ENCODE results near the gene SLC41A1.
A peak's percentile ranks its signal among the peaks of the same experiment; 100 is the strongest.

Gene SLC41A1

DNA sequence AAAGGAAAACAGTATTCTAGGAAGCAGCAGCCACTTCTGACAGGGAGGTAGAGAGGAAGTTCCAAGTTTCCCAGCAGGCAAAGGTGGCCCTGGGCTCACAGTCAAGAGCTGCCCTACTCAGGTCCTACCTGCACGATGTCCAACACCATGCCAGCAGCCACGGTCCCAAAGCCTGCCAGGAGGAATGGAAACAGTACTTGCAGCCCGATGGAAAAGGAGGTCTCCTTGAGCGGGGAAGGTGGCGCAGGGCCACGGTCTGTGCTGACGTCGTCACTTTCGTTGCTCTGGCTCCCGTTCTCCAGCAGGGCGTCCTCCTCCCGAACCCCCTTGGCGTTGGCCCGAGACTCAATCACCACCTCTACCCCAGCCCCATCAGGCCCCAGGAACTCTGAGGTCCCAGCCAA, 3.1 kb downstream of the SLC41A1 start:
- peaks cover 79% of the 10 kb centered on the region for H3K4me1 ChIP-seq (ENCODE audit: insufficient read depth, low read length, poor library complexity, severe bottlenecking)
- peaks cover 76% of the 10 kb centered on the region for H3K79me2 ChIP-seq (ENCODE audit: insufficient read depth, low read length)
- H3K36me3 ChIP-seq (ENCODE audit: insufficient read depth, low read length): no peaks in the 10 kb centered on the region
- no peak overlapping the region for H2AFZ ChIP-seq (ENCODE audit: low read length)
- no peaks in the 10 kb centered on the region for H3K9me3 ChIP-seq (ENCODE audit: insufficient read depth, low read depth, low read length)
- TF ChIP-seq EZH2phosphoT487 (IDR thresholded peaks at IDR 0.05; ENCODE audit: borderline replicate concordance): no peak
- TF ChIP-seq, protein P1, sequence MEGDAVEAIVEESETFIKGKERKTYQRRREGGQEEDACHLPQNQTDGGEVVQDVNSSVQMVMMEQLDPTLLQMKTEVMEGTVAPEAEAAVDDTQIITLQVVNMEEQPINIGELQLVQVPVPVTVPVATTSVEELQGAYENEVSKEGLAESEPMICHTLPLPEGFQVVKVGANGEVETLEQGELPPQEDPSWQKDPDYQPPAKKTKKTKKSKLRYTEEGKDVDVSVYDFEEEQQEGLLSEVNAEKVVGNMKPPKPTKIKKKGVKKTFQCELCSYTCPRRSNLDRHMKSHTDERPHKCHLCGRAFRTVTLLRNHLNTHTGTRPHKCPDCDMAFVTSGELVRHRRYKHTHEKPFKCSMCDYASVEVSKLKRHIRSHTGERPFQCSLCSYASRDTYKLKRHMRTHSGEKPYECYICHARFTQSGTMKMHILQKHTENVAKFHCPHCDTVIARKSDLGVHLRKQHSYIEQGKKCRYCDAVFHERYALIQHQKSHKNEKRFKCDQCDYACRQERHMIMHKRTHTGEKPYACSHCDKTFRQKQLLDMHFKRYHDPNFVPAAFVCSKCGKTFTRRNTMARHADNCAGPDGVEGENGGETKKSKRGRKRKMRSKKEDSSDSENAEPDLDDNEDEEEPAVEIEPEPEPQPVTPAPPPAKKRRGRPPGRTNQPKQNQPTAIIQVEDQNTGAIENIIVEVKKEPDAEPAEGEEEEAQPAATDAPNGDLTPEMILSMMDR (conservative IDR thresholded peaks at IDR 0.05; ENCODE audit: low read length): no peak
- H3K9ac ChIP-seq (ENCODE audit: low read depth, low read length, poor library complexity, severe bottlenecking): peak overlapping the region; percentile 44
- H3K9me2 ChIP-seq (replicated peaks; ENCODE audit: low read depth, low read length): no peaks in the 10 kb centered on the region
- no peaks in the 10 kb centered on the region for H3K27me3 ChIP-seq (ENCODE audit: insufficient read depth, low read length, poor library complexity, severe bottlenecking)
- H3K4me3 ChIP-seq (ENCODE audit: low read length, poor library complexity, severe bottlenecking): peak overlapping the region; percentile 87
- peak overlapping the region; percentile 96 for H3K4me2 ChIP-seq (ENCODE audit: low read depth, low read length, poor library complexity, severe bottlenecking)
- H4K20me1 ChIP-seq (ENCODE audit: insufficient read depth, low read length, poor library complexity, severe bottlenecking): peaks cover 44% of the 10 kb centered on the region
- no peaks in the 10 kb centered on the region for H3F3A ChIP-seq (ENCODE audit: low read depth)

DNA sequence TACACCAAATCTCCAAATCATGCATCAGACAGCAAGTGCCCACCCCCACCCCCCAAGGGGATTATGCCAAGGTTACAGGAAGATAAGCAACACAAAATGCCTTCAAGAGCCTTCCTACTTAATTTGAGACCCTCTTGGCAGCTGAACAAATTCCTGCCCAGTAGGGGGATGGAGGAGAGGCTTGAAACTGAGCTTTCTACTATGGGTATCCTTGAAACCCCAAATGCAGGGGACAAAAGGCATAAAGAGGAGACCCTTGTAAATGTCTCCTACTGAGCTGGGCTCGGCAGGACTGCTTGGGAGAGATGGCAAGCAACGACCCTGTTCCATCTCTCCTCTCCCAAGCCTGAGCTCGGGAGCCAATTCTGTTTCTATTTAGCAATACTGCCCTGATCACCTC, 3.5 kb downstream of the SLC41A1 start:
- Histone ChIP-seq H4K20me1 (ENCODE audit: insufficient read depth, low read length, poor library complexity, severe bottlenecking) (peaks cover 44% of the 10 kb centered on the region), H3K36me3 (ENCODE audit: insufficient read depth, low read length) (no peaks in the 10 kb centered on the region), H2AFZ (ENCODE audit: low read length) (no peak overlapping the region), H3K9ac (ENCODE audit: low read depth, low read length, poor library complexity, severe bottlenecking) (peak overlapping the region; percentile 44), H3K4me1 (ENCODE audit: insufficient read depth, low read length, poor library complexity, severe bottlenecking) (peaks cover 82% of the 10 kb centered on the region), H3K9me2 (replicated peaks; ENCODE audit: low read depth, low read length) (no peaks in the 10 kb centered on the region), H3K9me3 (ENCODE audit: insufficient read depth, low read depth, low read length) (no peaks in the 10 kb centered on the region), H3F3A (ENCODE audit: low read depth) (no peaks in the 10 kb centered on the region), H3K27me3 (ENCODE audit: insufficient read depth, low read length, poor library complexity, severe bottlenecking) (no peaks in the 10 kb centered on the region), H3K4me3 (ENCODE audit: low read length, poor library complexity, severe bottlenecking) (peak overlapping the region; percentile 87), H3K4me2 (ENCODE audit: low read depth, low read length, poor library complexity, severe bottlenecking) (peak overlapping the region; percentile 96), H3K79me2 (ENCODE audit: insufficient read depth, low read length) (peaks cover 78% of the 10 kb centered on the region)
- TF ChIP-seq EZH2phosphoT487 (IDR thresholded peaks at IDR 0.05; ENCODE audit: borderline replicate concordance): no peak
- TF ChIP-seq, protein P1 (conservative IDR thresholded peaks at IDR 0.05; ENCODE audit: low read length): no peak

DNA sequence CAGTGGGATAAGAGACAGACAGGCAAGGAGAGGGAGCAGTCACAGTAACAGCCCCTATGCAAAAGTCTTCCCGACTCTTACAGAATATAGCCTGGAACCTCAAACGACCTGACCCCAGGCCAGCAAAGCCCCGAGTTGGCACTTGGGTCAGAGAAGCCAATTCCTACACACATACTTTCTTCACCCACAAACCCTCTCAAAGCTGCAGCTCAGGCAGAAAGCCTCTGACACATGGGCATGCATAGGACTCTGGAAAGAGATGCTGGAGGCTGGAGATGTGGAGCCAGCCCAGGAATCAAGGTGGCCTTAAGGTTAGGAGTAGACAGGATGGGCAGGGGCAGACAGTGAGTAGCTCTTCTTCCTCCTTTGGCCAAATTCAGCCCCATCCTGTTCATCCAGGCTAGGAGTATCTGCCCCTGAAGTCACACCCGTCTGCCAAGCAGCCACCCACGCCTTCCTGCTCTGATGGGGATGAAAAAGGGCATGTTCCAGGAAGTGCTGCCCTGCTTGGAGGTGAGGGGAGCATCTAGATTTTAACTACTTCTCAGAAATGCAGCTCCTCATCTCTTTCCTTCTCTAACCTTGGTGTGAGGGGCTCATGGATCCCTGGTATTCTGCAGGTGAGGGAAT, 7.8 kb downstream of the SLC41A1 start:
- peak overlapping the region; percentile 36 for H3K9ac ChIP-seq (ENCODE audit: low read depth, low read length, poor library complexity, severe bottlenecking)
- peaks cover 5% of the 10 kb centered on the region; the same call in 1 of the 2 replicates for H3K36me3 ChIP-seq (ENCODE audit: insufficient read depth, low read length)
- peaks cover 56% of the 10 kb centered on the region for H3K79me2 ChIP-seq (ENCODE audit: insufficient read depth, low read length)
- H3F3A ChIP-seq (ENCODE audit: low read depth): no peaks in the 10 kb centered on the region
- peaks cover 25% of the 10 kb centered on the region for H4K20me1 ChIP-seq (ENCODE audit: insufficient read depth, low read length, poor library complexity, severe bottlenecking)
- H3K9me2 ChIP-seq (replicated peaks; ENCODE audit: low read depth, low read length): no peaks in the 10 kb centered on the region
- no peaks in the 10 kb centered on the region for H3K9me3 ChIP-seq (ENCODE audit: insufficient read depth, low read depth, low read length)
- no peak for TF ChIP-seq EZH2phosphoT487 (IDR thresholded peaks at IDR 0.05; ENCODE audit: borderline replicate concordance)
- TF ChIP-seq, protein P1 (conservative IDR thresholded peaks at IDR 0.05; ENCODE audit: low read length): no peak
- peak overlapping the region; percentile 61 for H3K4me3 ChIP-seq (ENCODE audit: low read length, poor library complexity, severe bottlenecking)
- H3K4me1 ChIP-seq (ENCODE audit: insufficient read depth, low read length, poor library complexity, severe bottlenecking): peaks cover 63% of the 10 kb centered on the region
- H3K4me2 ChIP-seq (ENCODE audit: low read depth, low read length, poor library complexity, severe bottlenecking): peak overlapping the region; percentile 96
- no peak overlapping the region for H2AFZ ChIP-seq (ENCODE audit: low read length)
- H3K27me3 ChIP-seq (ENCODE audit: insufficient read depth, low read length, poor library complexity, severe bottlenecking): no peaks in the 10 kb centered on the region

Data from Loucy (cell line).